Naive thymus-derived CD4-positive, alpha-beta T cell (primary cell): ENCODE data around the gene DIMT1. TPM values are rescaled to one million over a fixed set of nuclear protein-coding genes. Genes with fewer than 3 reads are reported as not detected.

Experiments
- ATAC-seq: fragments of 150-1000 bp; cut with Tn5 transposase; 2 replicates; pipeline ENCODE4 v1.10.0; 2021; ENCODE audit warnings: mild to moderate bottlenecking, moderate library complexity
- CTCF ChIA-PET: fragments of 350-600 bp; sonication (Branson Sonifier 250); formaldehyde crosslinking; loops from one replicate; lab custom pipeline; 2021; ENCODE audit warnings: antibody characterized with exemption; lab: Charles Lee
- POLR2A ChIA-PET: fragments of 350-600 bp; sonication (Branson Sonifier 250); formaldehyde crosslinking; loops from one replicate; lab custom pipeline; 2021; ENCODE audit warnings: antibody characterized with exemption, inconsistent platforms; lab: Charles Lee
- DNase-seq, 9 donors: peaks; one replicate each; pipeline versions ENCODE4 v3.0.0 to v3.0.0-alpha.2; 2020 to 2022; ENCODE audit warnings: mixed read lengths in 1 of 9
- H3K27ac ChIP-seq: one replicate; pipeline ENCODE4 v1.7.0; 2013; ENCODE audit warnings: mild to moderate bottlenecking, low read depth, low read length, moderate library complexity
- H3K27me3 ChIP-seq, 2 donors: one replicate each; pipeline ENCODE4 v1.7.0; 2013; ENCODE audit warnings: low read length in 2 of 2, mild to moderate bottlenecking in 2 of 2, moderate library complexity in 2 of 2; ENCODE audit not compliant: control insufficient read depth in 2 of 2, insufficient read depth in 2 of 2
- H3K36me3 ChIP-seq, 3 experiments: 1 replicate in 2 of 3; 2 replicates in 1 of 3; pipeline ENCODE4 v1.7.0; 2013; ENCODE audit warnings: low read length in 3 of 3, mild to moderate bottlenecking in 3 of 3, moderate library complexity in 1 of 3; ENCODE audit not compliant: insufficient read depth in 3 of 3, control insufficient read depth in 2 of 3
- H3K4me1 ChIP-seq, 2 donors: one replicate each; pipeline ENCODE4 v1.7.0; 2013; ENCODE audit warnings: low read length in 2 of 2, mild to moderate bottlenecking in 2 of 2, moderate library complexity in 1 of 2; ENCODE audit not compliant: control insufficient read depth in 2 of 2, insufficient read depth in 2 of 2
- H3K4me3 ChIP-seq: 2 replicates; pipeline ENCODE4 v1.7.0; 2013; ENCODE audit warnings: mild to moderate bottlenecking, low read length
- H3K9me3 ChIP-seq, 3 experiments: 1 replicate in 2 of 3; 2 replicates in 1 of 3; pipeline ENCODE4 v1.7.0; 2013; ENCODE audit warnings: low read length in 3 of 3; ENCODE audit not compliant: control insufficient read depth in 2 of 3
- H3K27ac Mint-ChIP-seq, 9 donors: one replicate each; pipeline ENCODE4 v1.8.0; 2020 to 2022; ENCODE audit warnings: mixed read lengths in 9 of 9, mild to moderate bottlenecking in 8 of 9, moderate library complexity in 5 of 9, inconsistent platforms in 2 of 9
- H3K27me3 Mint-ChIP-seq, 5 donors: one replicate each; pipeline ENCODE4 v1.8.0; 2021 to 2022; ENCODE audit warnings: mixed read lengths in 5 of 5, mild to moderate bottlenecking in 1 of 5
- H3K36me3 Mint-ChIP-seq, 5 donors: one replicate each; pipeline ENCODE4 v1.8.0; 2020 to 2022; ENCODE audit warnings: mixed read lengths in 5 of 5, mild to moderate bottlenecking in 3 of 5, inconsistent platforms in 1 of 5
- H3K4me1 Mint-ChIP-seq, 7 donors: one replicate each; pipeline ENCODE4 v1.8.0; 2020 to 2022; ENCODE audit warnings: mixed read lengths in 7 of 7, mild to moderate bottlenecking in 3 of 7, inconsistent platforms in 1 of 7
- H3K4me3 Mint-ChIP-seq, 10 donors: one replicate each; pipeline ENCODE4 v1.8.0; 2020 to 2022; ENCODE audit warnings: mild to moderate bottlenecking in 10 of 10, mixed read lengths in 10 of 10, moderate library complexity in 6 of 10, inconsistent platforms in 2 of 10
- H3K9me3 Mint-ChIP-seq, 11 donors: one replicate each; pipeline ENCODE4 v1.8.0; 2020 to 2022; ENCODE audit warnings: mixed read lengths in 11 of 11, mild to moderate bottlenecking in 4 of 11, inconsistent platforms in 1 of 11, moderate library complexity in 1 of 11
- intact Hi-C, 2 donors: fragments of 100-400 bp; cut with micrococcal nuclease; formaldehyde crosslinking; loops; one replicate each; pipeline ENCODE4 v1.15.1; 2023
- polyA plus RNA-seq, 2 donors: library from polyadenylated mRNA; unstranded; fragments of 300-500 nt; fragmentation: Illumina TruSeq; gene quantifications; one replicate each; pipeline ENCODE4 v1.2.3, GENCODE V29; 2021
- total RNA-seq, 6 experiments: library from RNA in 5 of 6; stranded (reverse) in 5 of 6; gene quantifications; 1 replicate in 5 of 6; 2 replicates in 1 of 6; pipeline ENCODE4 v1.2.3 and lab custom pipeline; 2021 to 2026

The DIMT1 gene
- total and polyA plus RNA-seq, 7 experiments from 2014 or later, result 18.3 to 60.6 (median 26.3) TPM

GRCh38 chr5:62342476-62342837, 61.2 kb downstream of the DIMT1 start:
- no peak overlapping the region for H3K27ac ChIP-seq

GRCh38 chr5:62341783-62342475, 61.8 kb downstream of the DIMT1 start:
- Mint-ChIP-seq H3K27me3 (no peaks in the 10 kb centered on the region), H3K9me3 (peaks cover 0 to 4% (median 0%) of the 10 kb centered on the region in 11 donors), H3K36me3 (peaks cover 0 to 22% (median 12%) of the 10 kb centered on the region in 5 donors), H3K27ac (peak overlapping the region; percentile 61 to 90 (median 85)), H3K4me3 (peak overlapping the region; percentile 53 to 83 (median 68)), H3K4me1 (peaks cover 23 to 66% (median 58%) of the 10 kb centered on the region in 7 donors)
- CTCF ChIA-PET, result interaction anchor here (1.6 kb wide), 1 partner anchor 10 kb away, joined by 4 read pairs; no protein-coding TSS in a partner anchor
- Histone ChIP-seq H3K4me1 (peaks cover 16 to 24% of the 10 kb centered on the region in 2 donors), H3K4me3 (no peak overlapping the region), H3K27ac (peak overlapping the region; percentile 1), H3K36me3 (no peaks in the 10 kb centered on the region), H3K27me3 (no peaks in the 10 kb centered on the region), H3K9me3 (no peaks in the 10 kb centered on the region)
- intact Hi-C loops, result loop anchor here (2.0 kb wide), 3 partner anchors 15 to 49 kb away; partner anchors contain the start of gene KIF2A (in 1 of the 2)
- POLR2A ChIA-PET, result interaction anchor here (1.5 kb wide), 1 partner anchor 36 kb away, joined by 5 read pairs; the partner anchor contains the start of gene KIF2A
- peak; percentile 63 for ATAC-seq
- DNase-seq, result peak in 5 of 9 donors; percentile 12 to 41 (median 31)

More at GRCh38 chr5:62342476-62342837, 61.2 kb downstream of the DIMT1 start:
- POLR2A ChIA-PET, result interaction anchor here (1.5 kb wide), 1 partner anchor 37 kb away, joined by 5 read pairs; the partner anchor contains the start of gene KIF2A
- Histone ChIP-seq H3K36me3 (peaks cover 0 to 1% (median 0%) of the 10 kb centered on the region in 3 experiments), H3K4me3 (no peak overlapping the region), H3K27me3 (no peaks in the 10 kb centered on the region), H3K9me3 (no peaks in the 10 kb centered on the region), H3K4me1 (peaks cover 16 to 25% of the 10 kb centered on the region in 2 donors)
- CTCF ChIA-PET, result interaction anchor here (1.6 kb wide), 1 partner anchor 10 kb away, joined by 4 read pairs; no protein-coding TSS in a partner anchor
- H3K4me1 Mint-ChIP-seq, result peaks cover 23 to 69% (median 61%) of the 10 kb centered on the region in 7 donors
- intact Hi-C loops, result loop anchor here (2.0 kb wide), 2 partner anchors 16 to 36 kb away; partner anchors contain the start of gene KIF2A (in 1 of the 2)
- H3K36me3 Mint-ChIP-seq, result peaks cover 0 to 22% (median 13%) of the 10 kb centered on the region in 5 donors
- no peak for DNase-seq
- peak; percentile 23 for ATAC-seq
- no peaks in the 10 kb centered on the region for H3K27me3 Mint-ChIP-seq
- peak overlapping the region in 7 of 9 donors; percentile 61 to 88 (median 85) for H3K27ac Mint-ChIP-seq
- peaks cover 0 to 4% (median 0%) of the 10 kb centered on the region in 11 donors for H3K9me3 Mint-ChIP-seq
- H3K4me3 Mint-ChIP-seq, result peak overlapping the region in 9 of 10 donors; percentile 53 to 83 (median 69)

GRCh38 chr5:62340979-62341378, 62.7 kb downstream of the DIMT1 start:
- ATAC-seq, result no peak
- H3K4me1 Mint-ChIP-seq, result peaks cover 28 to 68% (median 63%) of the 10 kb centered on the region in 7 donors

GRCh38 chr5:62340392-62340791, 63.3 kb downstream of the DIMT1 start:
- ChIA-PET CTCF (no interaction called here), POLR2A (no interaction called here)
- H3K4me1 Mint-ChIP-seq, result peaks cover 32 to 72% (median 66%) of the 10 kb centered on the region in 7 donors
- Histone ChIP-seq H3K9me3 (no peaks in the 10 kb centered on the region), H3K27me3 (no peaks in the 10 kb centered on the region), H3K27ac (no peak overlapping the region), H3K36me3 (no peaks in the 10 kb centered on the region), H3K4me3 (no peak overlapping the region), H3K4me1 (peaks cover 16 to 19% of the 10 kb centered on the region in 2 donors)
- DNase-seq (peak in 2 of 9 donors; percentile 18 to 37), ATAC-seq (peak; percentile 31)
- intact Hi-C loops, result loop anchor here in 1 of 2 donors (1.0 to 2.0 kb wide), 2 partner anchors 34 to 48 kb away; partner anchors contain the start of gene KIF2A
- H3K4me3 Mint-ChIP-seq, result peak overlapping the region in 1 of 10 donors; percentile 16
- peaks cover 0 to 24% (median 10%) of the 10 kb centered on the region in 5 donors for H3K36me3 Mint-ChIP-seq
- no peaks in the 10 kb centered on the region for H3K27me3 Mint-ChIP-seq
- H3K27ac Mint-ChIP-seq, result peak overlapping the region in 3 of 9 donors; percentile 7 to 21 (median 17)
- peaks cover 0 to 4% (median 0%) of the 10 kb centered on the region in 11 donors for H3K9me3 Mint-ChIP-seq

More at GRCh38 chr5:62340979-62341378, 62.7 kb downstream of the DIMT1 start:
- H3K36me3 Mint-ChIP-seq, result peaks cover 0 to 22% (median 10%) of the 10 kb centered on the region in 5 donors
- intact Hi-C loops, result loop anchor here in 1 of 2 donors (1.0 to 2.0 kb wide), 2 partner anchors 35 to 48 kb away; partner anchors contain the start of gene KIF2A
- ChIA-PET CTCF (no interaction called here), POLR2A (no interaction called here)
- DNase-seq, result no peak
- Histone ChIP-seq H3K4me1 (peaks cover 16 to 19% of the 10 kb centered on the region in 2 donors), H3K9me3 (no peaks in the 10 kb centered on the region), H3K27me3 (no peaks in the 10 kb centered on the region), H3K36me3 (no peaks in the 10 kb centered on the region), H3K4me3 (no peak overlapping the region), H3K27ac (peak overlapping the region; percentile 1)
- H3K27ac Mint-ChIP-seq, result peak overlapping the region in 7 of 9 donors; percentile 45 to 90 (median 85)
- peak overlapping the region in 6 of 10 donors; percentile 6 to 76 (median 58) for H3K4me3 Mint-ChIP-seq
- peaks cover 0 to 4% (median 0%) of the 10 kb centered on the region in 11 donors for H3K9me3 Mint-ChIP-seq
- H3K27me3 Mint-ChIP-seq, result no peaks in the 10 kb centered on the region

Other genes starting within 250 kb of the DIMT1 start
- gene KIF2A, start 97.7 kb downstream of the DIMT1 start, total RNA-seq, result 100 to 1,000 TPM in 3 of 5 experiments, 10 to 100 TPM in 2; 73.5 to 179 (median 142) TPM
- gene KIF2A, start 97.7 kb downstream of the DIMT1 start, polyA plus RNA-seq, result 100 to 1,000 TPM; 136 to 159 TPM
- gene IPO11, start 8.9 kb upstream of the DIMT1 start, total RNA-seq, result 10 to 100 TPM; 22.1 to 29.0 (median 27.7) TPM
- gene IPO11, start 8.9 kb upstream of the DIMT1 start, polyA plus RNA-seq, result 1 to 10 TPM; 5.9 to 6.4 TPM
- gene LRRC70, start 174.9 kb upstream of the DIMT1 start, total RNA-seq, result 10 to 100 TPM in 1 of 5 experiments, 1 to 10 TPM in 3, under 1 TPM in 1; 0.89 to 13.0 (median 2.1) TPM
- gene LRRC70, start 174.9 kb upstream of the DIMT1 start, polyA plus RNA-seq, result 1 to 10 TPM; 2.0 TPM